GM18507 (cell line): ENCODE measurements around the gene AGPAT2.
"Not testable (repeated sequence)": the region's sequence is repeated elsewhere in the genome, so short reads cannot be mapped to it uniquely, and the experiment has no call there.

Experiments used
- DNase-seq: peaks from one replicate; pipeline ENCODE4 v3.0.0; 2011; ENCODE audit warnings: low read depth; ENCODE audit not compliant: insufficient read length; ENCODE audit errors: extremely low spot score
- FAIRE-seq: peaks from 2 replicates; lab custom pipeline; 2011; peaks lifted over from hg19 to GRCh38; lab: Jason Lieb, UNC

AGPAT2 gene

GRCh38 chr9:136721339-136722092, 34.3 kb upstream of the AGPAT2 start:
- FAIRE-seq (no peak), DNase-seq (no peak)

GRCh38 chr9:136720898-136721338, 33.7 kb upstream of the AGPAT2 start:
- FAIRE-seq (no peak), DNase-seq (no peak)

- DNase-seq: no peak
- FAIRE-seq: no peak
These were observed 33.1 kb upstream of the AGPAT2 start for GRCh38 chr9:136720251-136720897.

GRCh38 chr9:136719195-136719880, 32.1 kb upstream of the AGPAT2 start:
- peak; percentile 39 for FAIRE-seq

GRCh38 chr9:136718345-136719194, 31.3 kb upstream of the AGPAT2 start:
- DNase-seq: no peak
- no peak for FAIRE-seq

More at GRCh38 chr9:136719195-136719880, 32.1 kb upstream of the AGPAT2 start:
- no peak for DNase-seq

- FAIRE-seq (no peak), DNase-seq (no peak)
These were observed 30.1 kb upstream of the AGPAT2 start for GRCh38 chr9:136717399-136717798.

- FAIRE-seq (no peak), DNase-seq (no peak)
These were observed 27.6 kb upstream of the AGPAT2 start for GRCh38 chr9:136714893-136715274.

GRCh38 chr9:136714096-136714892, 27.0 kb upstream of the AGPAT2 start:
- DNase-seq: no peak
- no peak for FAIRE-seq

- no peak for DNase-seq
- no peak for FAIRE-seq
These were observed 26.3 kb upstream of the AGPAT2 start for GRCh38 chr9:136713550-136713949.

- FAIRE-seq (no peak), DNase-seq (no peak)
These were observed 25.7 kb upstream of the AGPAT2 start for GRCh38 chr9:136712690-136713544.

GRCh38 chr9:136711751-136712689, 24.8 kb upstream of the AGPAT2 start, which contains the start of gene DIPK1B:
TSS of gene DIPK1B (plus strand) at chr9:136712572. CDS start at chr9:136712666, 94 bp downstream.
- FAIRE-seq (no peak), DNase-seq (no peak)

- not testable (repeated sequence) for FAIRE-seq, DNase-seq
These were observed 24.0 kb upstream of the AGPAT2 start for GRCh38 chr9:136711219-136711648.

- FAIRE-seq (no peak), DNase-seq (no peak)
These were observed 23.3 kb upstream of the AGPAT2 start for GRCh38 chr9:136710543-136710942.

GRCh38 chr9:136709454-136710109, 22.3 kb upstream of the AGPAT2 start:
- FAIRE-seq: no peak
- no peak for DNase-seq

- no peak for DNase-seq
These were observed 20.7 kb upstream of the AGPAT2 start for GRCh38 chr9:136707849-136708517.

GRCh38 chr9:136707011-136707410, 19.8 kb upstream of the AGPAT2 start:
- no peak for DNase-seq
- FAIRE-seq: no peak

More at GRCh38 chr9:136707849-136708517, 20.7 kb upstream of the AGPAT2 start:
- FAIRE-seq: no peak
